Right renal pelvis (tissue), 4 donors: ENCODE results near the gene HAP1. TPM values are rescaled to one million over a fixed set of nuclear protein-coding genes. Genes with fewer than 3 reads are reported as not detected.
"Not testable (repeated sequence)": the region's sequence is repeated elsewhere in the genome, so short reads cannot be mapped to it uniquely, and the experiment has no call there.

ENCODE experiments used
- DNase-seq, 4 donors: peaks; one replicate each; pipeline ENCODE4 v3.0.0-alpha.2; 2013; ENCODE audit warnings: low read depth in 4 of 4, low spot score in 3 of 4, missing footprints in 1 of 4
- polyA plus RNA-seq, 4 donors: library from polyadenylated mRNA; unstranded; fragments of 120-200 nt; gene quantifications; one replicate each; pipeline ENCODE4 v1.2.1, GENCODE V29; 2013; ENCODE audit not compliant: insufficient read length in 4 of 4

HAP1 gene
- polyA plus RNA-seq, 4 donors = 0.86 to 1.1 (median 0.94) TPM

DNA sequence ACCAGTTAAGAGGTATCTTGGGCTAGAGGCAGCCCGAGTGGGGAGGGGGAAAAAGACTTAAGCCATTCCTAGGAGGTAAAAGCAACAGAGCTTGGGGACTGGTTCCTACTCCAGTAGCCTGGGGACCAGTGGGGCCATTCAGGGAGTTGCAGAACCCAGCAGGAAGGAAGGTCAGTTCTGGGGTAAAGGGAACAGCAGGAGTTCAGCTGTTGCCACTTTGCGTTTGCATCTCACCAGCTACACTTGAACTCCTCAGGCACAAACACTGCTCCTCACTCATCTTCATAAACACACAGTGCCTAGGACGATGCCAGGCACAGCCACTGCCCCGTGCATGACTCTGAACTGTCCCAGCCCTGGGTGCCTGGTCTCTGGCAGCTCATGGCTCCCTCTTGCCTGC, 4.0 kb downstream of the HAP1 start:
- DNase-seq = no peak

DNA sequence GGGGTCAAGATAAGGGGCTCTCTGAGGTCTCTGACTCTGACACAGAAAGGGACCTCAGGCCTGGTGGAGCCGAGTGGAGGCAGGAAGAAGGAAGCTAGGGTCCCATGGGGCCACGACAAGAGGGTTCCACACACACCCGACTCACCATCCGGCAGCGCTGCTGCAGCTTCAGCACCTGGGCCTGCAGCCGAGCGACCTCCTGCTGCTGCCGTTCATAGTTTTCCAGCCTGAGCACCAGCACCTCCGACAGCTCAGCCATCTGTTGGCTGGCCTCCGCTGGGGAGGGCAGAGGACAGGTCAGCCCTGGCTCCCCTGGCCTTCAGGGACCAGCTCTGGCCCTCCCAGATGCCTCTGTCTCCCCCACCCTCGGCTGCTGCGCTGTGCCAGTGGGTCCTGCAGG, 6.4 kb downstream of the HAP1 start:
- DNase-seq = no peak

DNA sequence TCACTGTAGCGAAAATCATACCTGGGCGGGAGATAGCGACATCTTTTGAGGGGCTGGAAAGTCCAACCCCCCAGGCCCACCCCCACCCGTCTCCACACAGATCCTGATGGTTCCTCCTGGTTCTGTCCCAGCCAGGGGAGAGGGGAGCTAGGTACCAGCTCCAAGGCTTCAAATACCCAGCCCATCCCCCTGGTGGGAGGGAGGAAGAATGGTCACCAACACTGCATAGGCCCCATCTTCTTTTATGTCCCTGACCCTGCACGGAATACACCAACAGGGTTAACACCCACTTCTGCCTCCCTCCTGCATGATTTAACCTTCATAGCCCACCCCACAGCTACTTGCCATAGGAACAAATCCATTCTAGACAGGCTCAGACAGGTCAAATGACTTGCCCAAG, 9.3 kb downstream of the HAP1 start:
- DNase-seq = no peak

DNA sequence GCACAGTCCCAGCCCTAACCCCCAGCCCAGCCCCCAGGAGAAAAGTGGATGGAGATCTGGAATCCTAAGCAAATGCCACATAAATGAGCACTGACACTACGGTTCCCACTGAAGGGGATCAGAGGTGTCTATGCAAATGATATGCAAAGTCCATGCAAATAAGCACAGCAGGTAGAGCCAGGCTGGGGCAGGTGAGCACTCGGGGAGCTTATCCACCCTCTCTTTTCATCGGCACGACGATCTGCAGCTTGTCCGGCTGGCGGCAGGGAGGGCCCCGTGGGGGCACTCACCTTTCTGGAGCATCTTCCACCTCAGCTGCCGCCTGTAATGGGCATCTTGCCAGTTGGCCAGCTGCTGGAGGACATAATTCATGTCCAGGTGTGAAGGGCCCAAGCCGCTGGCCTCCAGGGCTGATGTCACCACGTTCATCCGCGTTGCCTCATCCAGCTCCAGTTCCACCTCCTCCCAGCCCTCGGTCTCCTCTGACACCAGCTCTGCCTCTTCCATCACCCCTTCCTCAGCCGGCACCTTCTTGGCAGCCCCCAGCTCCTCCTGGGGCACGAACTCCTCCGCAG, 9.9 kb downstream of the HAP1 start:
- DNase-seq = no peak

DNA sequence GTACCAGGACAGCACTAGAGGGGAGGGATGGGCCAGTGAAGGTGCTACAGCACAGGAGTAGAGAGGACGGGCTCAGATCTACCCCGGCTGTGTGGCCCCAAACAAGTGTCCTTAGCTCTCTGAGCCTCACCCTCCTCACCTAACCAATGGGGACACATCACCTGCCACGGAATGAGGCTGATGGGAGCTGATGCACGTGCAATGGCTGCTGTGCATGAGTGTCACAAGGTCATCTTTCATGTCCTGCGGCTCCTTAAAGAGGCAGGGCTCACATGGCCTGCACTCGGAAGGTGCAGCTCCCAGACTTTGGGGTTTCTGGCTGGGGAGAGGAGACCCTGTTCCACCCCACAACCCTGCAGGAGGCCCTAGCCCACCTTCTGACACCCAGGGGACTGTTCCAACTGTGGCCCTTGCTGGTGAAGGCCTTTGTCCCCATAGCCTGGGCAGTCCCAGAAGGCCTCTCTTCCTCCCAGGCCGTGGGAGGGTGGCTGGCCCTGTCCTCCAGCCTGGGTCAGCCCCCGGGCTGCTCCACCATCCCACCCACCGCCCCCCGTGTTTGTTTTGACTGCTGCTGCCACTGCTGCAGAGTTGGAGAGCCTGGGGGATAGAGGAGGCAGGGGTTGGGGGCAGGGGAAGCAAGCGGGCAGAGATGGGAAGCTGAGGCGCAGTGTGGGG, 10.5 kb downstream of the HAP1 start:
- DNase-seq = no peak

DNA sequence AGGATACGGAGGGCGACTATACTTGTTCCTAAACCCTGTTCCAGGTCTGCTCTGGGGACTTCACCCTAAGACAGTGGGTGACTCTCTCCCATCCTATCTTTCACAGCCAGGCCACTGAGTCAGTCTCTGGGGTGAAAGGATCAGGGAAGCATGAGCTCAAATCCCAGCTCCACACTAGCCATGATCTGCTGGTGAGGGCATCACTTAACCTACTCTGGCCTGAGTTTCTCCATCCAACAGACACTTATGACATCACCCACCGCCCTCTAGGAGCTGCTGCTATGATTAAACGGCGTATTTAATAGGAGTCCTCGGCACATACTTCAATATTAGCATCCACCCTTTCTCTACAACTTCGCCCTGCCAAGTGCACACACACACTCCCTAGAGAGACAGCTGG, 12.2 kb downstream of the HAP1 start:
- DNase-seq = no peak

DNA sequence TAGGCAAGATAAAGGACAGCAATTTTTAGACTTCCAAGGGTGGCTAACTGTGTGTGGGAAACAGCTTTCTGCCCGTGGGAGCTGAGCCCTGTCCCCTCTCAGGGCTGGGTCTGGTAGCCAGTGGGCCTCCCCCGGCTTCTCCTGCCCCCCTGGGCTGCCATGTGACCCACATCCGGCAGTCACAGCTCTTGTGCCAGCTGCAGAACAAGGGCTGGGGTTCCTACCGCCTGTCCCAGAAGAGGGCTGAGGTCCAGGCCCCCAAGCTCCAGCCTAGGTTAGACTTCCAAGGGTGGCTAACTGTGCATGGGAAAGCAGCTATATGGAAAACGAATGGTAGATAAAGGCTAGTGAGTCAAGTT, 16.2 kb downstream of the HAP1 start:
- no peak for DNase-seq

DNA sequence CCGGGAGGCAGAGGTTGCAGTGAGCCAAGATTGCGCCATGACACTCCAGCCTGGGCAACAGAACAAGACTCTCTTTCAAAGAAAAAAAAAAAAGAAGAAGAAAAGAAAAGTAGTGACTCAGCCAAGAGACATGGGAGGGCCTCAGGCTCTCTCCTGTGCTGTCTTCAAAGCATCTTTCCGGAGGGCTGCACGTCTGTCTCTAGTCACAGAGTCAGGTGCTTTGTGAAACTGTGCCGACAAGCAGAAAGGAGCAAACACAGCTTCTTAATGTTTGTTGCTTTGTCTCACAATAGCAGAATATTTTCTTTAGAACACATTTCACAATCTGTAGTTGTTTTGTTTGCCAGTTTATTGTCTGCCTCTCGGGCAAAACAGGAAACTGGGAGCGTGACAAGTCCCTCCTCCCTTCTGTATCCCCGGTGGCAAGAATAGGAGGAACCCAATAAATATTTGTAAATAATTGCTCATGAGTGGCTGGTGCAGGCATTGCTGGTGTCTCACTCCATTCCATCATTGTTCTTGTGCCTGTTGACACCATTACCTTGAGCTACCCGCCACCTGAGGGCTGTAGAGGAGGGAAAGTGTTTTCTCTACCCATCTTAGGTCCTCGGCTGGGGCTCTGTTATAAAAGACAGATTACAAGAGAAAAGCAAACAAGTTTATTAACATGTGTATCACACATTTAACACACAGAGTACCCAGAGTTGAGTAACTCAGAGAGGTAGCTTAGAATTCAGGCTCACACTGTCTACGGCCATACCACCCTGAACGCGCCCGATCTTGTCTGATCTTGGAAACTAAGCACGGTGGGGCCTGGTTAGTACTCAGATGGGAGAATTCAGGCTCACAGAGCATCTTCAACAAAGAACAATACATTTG, 16.8 kb downstream of the HAP1 start:
- DNase-seq = no peak

DNA sequence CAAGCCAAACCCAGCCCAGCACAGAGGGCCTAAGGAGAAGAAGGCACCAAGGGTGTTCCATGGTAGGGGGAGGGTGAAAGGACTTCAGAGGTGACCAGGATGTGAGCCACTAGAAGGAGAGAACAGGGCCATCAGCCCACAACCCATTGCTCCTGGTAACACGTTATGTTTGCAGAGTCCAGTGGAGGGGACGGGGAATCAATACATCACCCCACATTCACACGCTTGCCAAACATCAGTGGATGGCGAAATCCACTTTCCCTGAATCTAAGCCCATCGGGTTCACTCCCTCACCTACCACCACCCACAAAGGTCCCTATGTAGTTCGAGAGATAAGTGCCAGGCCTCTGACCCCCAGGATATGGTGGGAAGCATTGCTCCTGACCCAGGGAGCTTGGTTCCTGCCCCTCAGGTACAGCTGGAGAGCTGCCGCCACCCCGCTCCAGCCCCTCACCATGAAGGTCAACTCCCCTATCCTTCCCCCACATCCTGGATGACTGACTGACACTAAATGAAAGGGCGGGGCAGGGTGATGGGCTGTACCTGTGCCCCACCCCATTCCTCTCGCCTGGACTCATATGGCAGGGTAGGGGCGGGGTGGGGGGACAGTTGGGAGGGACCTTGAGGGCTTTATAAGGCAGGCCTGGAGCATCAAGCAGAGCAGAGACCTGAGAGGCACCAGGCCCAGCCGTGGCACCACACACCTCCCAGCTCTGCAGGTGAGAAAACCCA, 22.6 kb downstream of the HAP1 start, which contains the start of gene GAST:
TSS of gene GAST (plus strand) at position 663 of the 732 bp plus-strand sequence. CDS start 3,106 bp downstream, outside the sequence.
- no peak for DNase-seq

DNA sequence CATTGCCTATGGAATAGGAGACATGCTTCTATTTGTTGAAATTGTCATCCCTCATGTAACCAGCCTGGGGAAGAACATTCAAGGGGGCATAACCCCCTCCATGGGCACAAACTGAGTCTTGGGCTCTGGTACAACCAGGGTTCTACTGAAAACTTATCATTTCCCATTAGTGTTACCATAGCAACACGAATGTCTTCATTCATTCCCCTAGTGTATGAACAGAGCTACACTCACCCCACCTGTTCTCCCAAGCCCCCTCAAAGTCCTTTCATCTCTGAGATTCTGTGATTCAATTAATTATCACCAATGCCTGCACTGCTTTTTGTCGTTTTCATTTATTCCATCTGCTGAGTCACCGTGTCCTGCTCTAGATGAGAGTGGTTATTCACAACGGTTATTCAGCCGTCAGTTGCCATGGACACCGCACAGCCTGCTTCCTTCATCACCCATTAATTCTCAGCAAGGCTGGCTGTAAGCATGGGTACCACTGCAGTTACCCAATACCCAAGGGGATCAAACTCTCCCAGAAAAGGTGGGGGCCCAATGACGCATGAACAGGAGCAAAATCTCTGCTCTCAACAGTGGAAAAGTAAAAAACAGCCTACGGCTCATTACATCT, 23.9 kb downstream of the HAP1 start:
- DNase-seq = no peak

DNA sequence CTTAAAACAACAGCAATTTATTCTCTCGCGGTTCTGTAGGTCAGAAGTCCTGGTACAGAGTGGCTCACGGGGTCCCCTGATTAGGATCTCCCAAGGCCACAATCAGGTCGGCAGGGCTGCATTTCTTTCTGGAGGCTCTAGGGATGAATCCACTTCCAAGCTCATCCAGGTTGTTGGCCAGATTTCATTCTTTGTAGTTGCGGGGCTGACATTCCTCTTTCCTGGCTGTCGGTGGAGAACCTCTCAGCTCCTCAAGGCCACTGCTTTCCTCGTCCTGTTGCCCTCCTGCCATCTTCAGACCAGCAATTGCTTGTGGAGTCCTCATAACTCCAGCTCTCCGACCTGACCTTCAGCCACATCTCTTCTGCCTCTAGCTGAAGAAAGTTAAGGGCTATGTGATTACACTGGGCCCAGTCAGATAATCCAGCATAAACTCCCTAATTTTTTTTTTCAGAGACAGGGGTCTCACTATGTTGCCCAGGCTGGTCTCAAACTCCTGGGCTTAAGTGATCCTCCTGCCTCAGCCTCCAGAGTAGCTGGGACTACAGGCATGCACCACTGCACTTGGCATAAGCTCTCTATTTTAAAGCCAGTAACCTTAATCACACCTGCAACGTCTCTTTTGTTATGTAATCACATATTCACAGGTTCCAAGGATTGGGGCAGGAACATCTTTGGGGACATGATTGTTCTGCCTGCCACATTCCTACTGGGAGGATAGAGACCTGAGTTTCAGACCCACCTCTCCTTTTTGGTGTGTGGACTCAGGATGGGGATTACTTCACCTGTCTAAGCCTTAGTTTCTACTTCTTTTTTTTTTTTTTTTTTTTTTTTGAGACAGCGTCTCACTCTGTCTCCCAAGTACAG, 26.4 kb downstream of the HAP1 start:
- DNase-seq = no peak

DNA sequence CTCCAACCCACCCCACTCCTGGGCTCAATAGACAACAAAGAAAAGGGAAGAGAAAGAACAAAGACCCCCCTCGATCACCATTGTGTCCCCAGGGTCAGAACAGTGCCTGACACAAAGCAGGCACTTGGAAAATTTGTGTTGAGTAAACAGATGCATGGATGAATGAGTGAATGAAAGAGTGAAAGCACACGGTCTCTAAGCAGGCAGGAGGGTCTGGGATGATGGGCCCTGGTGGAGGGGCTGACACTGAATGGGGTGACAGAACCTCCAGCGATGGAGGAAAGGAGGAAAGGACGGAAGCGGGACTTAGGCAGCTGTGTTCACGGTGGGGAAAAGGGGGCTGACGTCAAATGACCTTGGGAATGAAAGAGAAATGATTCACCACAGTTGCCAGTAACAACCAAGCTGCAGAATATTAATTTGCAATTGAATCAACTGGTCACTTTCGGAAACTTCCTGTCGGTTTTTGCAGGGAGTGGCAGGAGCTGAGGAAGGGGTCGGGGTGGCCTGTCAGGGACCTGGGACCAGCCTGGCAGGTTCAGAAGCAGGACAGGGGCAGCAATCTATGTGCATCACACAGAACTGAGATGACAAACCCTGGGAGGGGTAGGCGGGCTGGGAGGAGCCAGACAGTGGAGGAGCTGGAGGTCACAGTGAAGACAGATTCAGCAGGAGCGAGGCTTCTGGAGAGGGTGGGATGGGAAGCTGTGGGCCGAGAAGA, 29.0 kb downstream of the HAP1 start:
- DNase-seq = no peak

DNA sequence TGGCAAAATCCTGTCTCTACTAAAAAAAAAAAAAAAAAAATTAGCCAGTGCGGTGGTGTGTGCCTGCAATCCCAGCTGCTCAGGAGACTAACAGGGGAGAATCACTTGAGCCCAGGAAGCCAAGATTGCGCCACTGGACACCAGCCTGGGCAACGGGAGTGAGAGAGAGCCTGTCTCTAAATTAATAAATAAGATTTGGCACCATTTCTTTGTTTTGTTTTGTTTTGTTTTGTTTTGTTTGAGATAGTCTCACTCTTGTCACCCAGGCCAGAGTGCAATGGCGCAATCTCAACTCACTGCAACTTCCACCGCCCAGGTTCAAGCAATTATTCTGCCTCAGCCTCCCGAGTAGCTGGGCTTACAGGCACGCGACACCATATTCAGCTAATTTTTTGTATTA, 31.7 kb downstream of the HAP1 start:
- no peak for DNase-seq

DNA sequence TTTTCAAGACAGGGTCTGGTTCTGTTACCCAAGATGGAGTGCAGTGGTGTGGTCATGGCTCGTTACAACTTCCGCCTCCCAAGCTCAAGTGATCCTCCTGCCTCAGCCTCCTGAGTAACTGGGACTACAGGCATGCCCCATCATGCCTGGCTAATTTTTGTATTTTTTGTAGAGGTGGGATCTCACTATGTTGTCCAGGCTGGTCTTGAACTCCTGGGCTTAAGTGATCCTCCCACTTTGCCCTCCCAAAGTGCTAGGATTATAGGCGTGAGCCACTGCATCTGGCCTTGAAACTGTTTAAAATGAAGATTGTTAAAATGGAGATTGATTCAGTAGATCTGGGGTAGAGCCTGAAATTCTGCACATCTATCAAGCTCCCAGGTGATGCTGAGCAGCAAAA, 33.6 kb downstream of the HAP1 start:
- not testable (repeated sequence) for DNase-seq

DNA sequence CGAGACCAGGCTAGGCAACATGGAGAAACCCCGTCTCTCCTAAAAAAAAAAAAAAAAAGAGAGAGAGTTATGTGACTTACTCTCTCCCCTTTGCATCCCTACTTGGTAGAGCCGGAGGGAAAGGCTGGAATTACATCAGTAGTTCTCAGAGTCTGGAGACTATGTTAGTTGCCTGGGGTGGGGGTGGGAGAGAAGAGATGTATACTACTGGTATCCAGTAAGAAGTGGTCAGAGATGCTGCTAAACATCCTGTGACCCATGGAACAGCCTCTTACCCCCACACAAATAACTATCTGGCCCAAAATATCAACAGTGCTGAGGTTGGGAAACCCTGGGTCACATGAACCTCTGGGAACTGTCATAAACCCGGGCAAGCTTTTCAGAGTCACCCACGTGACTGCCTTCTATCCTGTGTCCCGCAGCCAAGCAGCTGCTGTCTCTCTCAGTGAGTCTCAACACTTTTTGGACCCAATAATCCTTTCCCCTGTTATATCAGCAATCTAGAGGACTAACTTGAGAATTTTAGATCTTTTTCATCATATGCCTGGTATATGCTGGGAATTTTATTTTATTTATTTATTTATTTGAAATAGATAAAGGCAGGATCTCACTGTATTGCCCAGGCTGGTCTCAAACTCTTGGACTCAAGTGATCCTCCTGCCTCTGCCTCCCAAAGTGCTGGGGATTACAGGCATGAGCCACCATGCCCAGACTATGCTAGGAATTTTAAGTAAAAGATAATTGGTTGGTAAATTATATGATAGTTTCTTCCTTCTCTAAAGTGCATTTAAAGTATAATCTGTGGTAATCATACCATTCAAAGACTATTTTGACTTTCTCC, 37.1 kb downstream of the HAP1 start:
- no peak for DNase-seq

DNA sequence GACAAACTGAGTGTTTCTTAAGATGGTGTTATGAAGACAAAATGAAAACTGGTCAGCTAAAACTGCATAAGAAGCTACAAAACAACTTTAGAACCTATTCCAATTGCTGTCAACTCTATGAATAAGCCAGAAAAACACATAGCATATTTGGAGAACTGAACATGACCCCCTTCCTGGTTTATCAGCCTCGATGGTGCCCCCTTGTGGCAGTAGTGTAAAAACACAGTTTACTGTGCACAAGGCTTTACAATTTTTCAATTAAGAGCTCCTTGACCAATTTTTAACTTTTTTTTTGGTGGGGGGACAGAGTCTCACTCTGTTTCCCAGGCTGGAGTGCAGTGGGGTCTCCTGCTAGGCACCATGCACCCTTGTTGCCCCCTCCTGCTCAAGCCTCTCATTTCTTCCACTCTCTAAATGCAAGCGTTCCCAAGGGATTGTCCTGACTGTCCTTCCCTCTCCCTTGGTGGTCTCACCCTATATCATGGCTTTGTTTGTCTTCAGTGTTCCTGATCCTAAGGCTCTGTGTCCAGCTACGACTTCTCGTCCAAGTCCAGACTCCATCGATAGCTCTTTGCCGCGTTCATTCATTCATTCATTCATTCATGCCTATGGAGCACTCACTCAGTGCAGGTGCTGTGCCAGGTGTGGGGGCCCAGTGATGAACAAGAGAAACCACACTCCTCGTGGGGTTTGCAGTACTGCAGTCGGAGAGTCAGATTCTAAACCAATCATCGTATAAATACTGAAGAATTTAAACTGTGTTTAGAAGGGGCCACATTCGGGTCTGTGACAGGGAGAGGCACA, 38.3 kb downstream of the HAP1 start:
- peak in 2 of 4 donors; percentile 61 to 67 for DNase-seq

DNA sequence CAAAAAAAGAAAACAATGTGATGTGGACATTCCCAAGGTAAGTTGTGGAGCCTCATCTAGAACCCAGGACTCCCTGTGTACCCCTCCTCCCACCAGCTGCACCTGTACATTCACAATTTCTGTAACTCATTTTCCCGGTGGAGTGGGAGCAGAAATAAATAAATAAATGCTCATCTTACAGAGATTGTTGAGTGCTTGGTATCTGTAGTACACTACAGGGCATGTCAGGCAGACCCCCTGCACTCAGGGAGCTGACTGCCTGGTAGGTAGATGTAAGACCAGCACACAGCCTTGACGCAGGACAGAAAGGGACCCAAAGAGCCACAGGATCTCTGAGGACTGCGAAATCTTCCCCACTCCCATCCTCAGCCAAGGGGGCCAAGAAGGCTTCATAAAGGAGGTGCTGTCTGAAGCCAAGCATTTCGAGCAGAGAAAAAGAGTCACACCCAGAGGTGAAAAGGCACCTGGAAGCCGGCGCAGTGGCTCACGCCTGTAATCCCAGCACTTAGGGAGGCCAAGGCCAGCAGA, 39.2 kb downstream of the HAP1 start:
- no peak for DNase-seq
